Esophagus squamous epithelium (tissue), 5 donors: Measurements from ENCODE around the gene AK9. TPM values are rescaled to one million over a fixed set of nuclear protein-coding genes. Genes with fewer than 3 reads are reported as not detected.

ENCODE experiments used
- DNase-seq: peaks from one replicate; lab custom pipeline; 2025; lab: John Stamatoyannopoulos, UW
- H3K27ac ChIP-seq, 4 donors: fragments of 200-600 bp; sonication (generic); one replicate each; pipeline ENCODE4 v1.5.1; 2016 to 2019; ENCODE audit warnings: mild to moderate bottlenecking in 1 of 4
- H3K27me3 ChIP-seq, 4 donors: fragments of 200-600 bp; sonication (generic); 1 replicate in 3 of 4; 2 replicates in 1 of 4; pipeline versions ENCODE4 v1.5.1 to v1.6.0; 2017 to 2021; ENCODE audit warnings: antibody characterized with exemption in 1 of 4
- H3K36me3 ChIP-seq, 3 donors: fragments of 200-600 bp; sonication (generic); one replicate each; pipeline ENCODE4 v1.5.1; 2016 to 2019
- H3K4me1 ChIP-seq, 3 donors: fragments of 200-600 bp; sonication (generic); one replicate each; pipeline ENCODE4 v1.5.1; 2017 to 2019
- H3K4me3 ChIP-seq, 4 donors: fragments of 200-600 bp; sonication (generic); 1 replicate in 3 of 4; 2 replicates in 1 of 4; pipeline ENCODE4 v1.5.1; 2016 to 2019; ENCODE audit warnings: mild to moderate bottlenecking in 2 of 4, moderate library complexity in 1 of 4
- H3K9me3 ChIP-seq, 3 donors: fragments of 200-600 bp; sonication (generic); one replicate each; pipeline ENCODE4 v1.5.1; 2016 to 2019
- CTCF ChIP-seq, 6 experiments: fragments of 450-650 bp in 4 of 6; fragments of 200-600 bp in 2 of 6; sonication (generic) in 2 of 6; IDR thresholded peaks; one replicate each; pipeline ENCODE4 v1.5.1; 2016 to 2019; ENCODE audit warnings: antibody characterized with exemption in 6 of 6, mild to moderate bottlenecking in 4 of 6, moderate library complexity in 4 of 6
- POLR2A ChIP-seq, 4 donors: fragments of 450-650 bp; IDR thresholded peaks; one replicate each; pipeline ENCODE4 v1.6.1; 2017; ENCODE audit warnings: antibody characterized with exemption in 4 of 4, mild to moderate bottlenecking in 4 of 4, moderate library complexity in 3 of 4
- WGBS, 2 donors: methylation state at CpG; one replicate each; pipeline ENCODE4 v1.1.5; 2018; 5-methylcytosine and 5-hydroxymethylcytosine counted together
- intact Hi-C: fragments of 100-400 bp; cut with DNase I; formaldehyde crosslinking; loops from one replicate; pipeline ENCODE4 v1.15.0; 2022
- total RNA-seq, 4 donors: library from RNA; depleted of rRNA; stranded (reverse); fragments of >200 nt; gene quantifications; one replicate each; pipeline ENCODE4 v1.1.0, GENCODE V29; 2016
- donor health status: DM: yes; HTN: yes; CAD: no.

AK9 gene
- total RNA-seq, 4 donors from 2014 or later, result 2.8 to 9.0 (median 3.2) TPM

- no peak for TF ChIP-seq POLR2A (IDR thresholded peaks at IDR 0.05)
- TF ChIP-seq CTCF (IDR thresholded peaks at IDR 0.05), result no peak
- intact Hi-C loops, result no loop called here
- Histone ChIP-seq H3K27ac (no peak overlapping the region), H3K4me3 (peak overlapping the region in 1 of 4 donors; percentile 84), H3K9me3 (no peaks in the 10 kb centered on the region), H3K36me3 (peaks cover 6 to 42% (median 9%) of the 10 kb centered on the region in 3 donors), H3K4me1 (peaks cover 30 to 89% (median 54%) of the 10 kb centered on the region in 3 donors), H3K27me3 (no peaks in the 10 kb centered on the region)
- no peak for DNase-seq
- WGBS, 2 donors, result 87 to 94% methylated on average over 7 of the region's 7 CpGs
Observed at GRCh38 chr6:109480993-109481480, 210.0 kb downstream of the AK9 start.

GRCh38 chr6:109478841-109479624 lies 212.0 kb downstream of the AK9 start:
- TF ChIP-seq POLR2A (IDR thresholded peaks at IDR 0.05), result no peak
- no peak for TF ChIP-seq CTCF (IDR thresholded peaks at IDR 0.05)
- WGBS, 2 donors, result 70 to 77% methylated on average over 5 of the region's 5 CpGs
- H3K4me3 ChIP-seq, result peak overlapping the region in 1 of 4 donors; percentile 21

GRCh38 chr6:109478222-109478805 lies 212.7 kb downstream of the AK9 start:
- DNase-seq, result no peak
- TF ChIP-seq CTCF (IDR thresholded peaks at IDR 0.05) (no peak), POLR2A (IDR thresholded peaks at IDR 0.05) (no peak)
- peaks cover 15 to 69% (median 21%) of the 10 kb centered on the region in 3 donors for H3K36me3 ChIP-seq
- intact Hi-C loops, result no loop called here
- peaks cover 30 to 64% (median 54%) of the 10 kb centered on the region in 3 donors for H3K4me1 ChIP-seq
- 81 to 84% methylated on average over 9 of the region's 9 CpGs for WGBS, 2 donors
- no peak overlapping the region for H3K27ac ChIP-seq
- no peaks in the 10 kb centered on the region for H3K9me3 ChIP-seq
- no peaks in the 10 kb centered on the region for H3K27me3 ChIP-seq
- H3K4me3 ChIP-seq, result no peak overlapping the region

More at GRCh38 chr6:109478841-109479624, 212.0 kb downstream of the AK9 start:
- H3K9me3 ChIP-seq, result no peaks in the 10 kb centered on the region
- H3K27ac ChIP-seq, result no peak overlapping the region
- no peaks in the 10 kb centered on the region for H3K27me3 ChIP-seq
- intact Hi-C loops, result no loop called here
- peaks cover 15 to 62% (median 21%) of the 10 kb centered on the region in 3 donors for H3K36me3 ChIP-seq
- no peak for DNase-seq
- H3K4me1 ChIP-seq, result peaks cover 30 to 69% (median 54%) of the 10 kb centered on the region in 3 donors

GRCh38 chr6:109477725-109478124 lies 213.3 kb downstream of the AK9 start:
- Histone ChIP-seq H3K36me3 (peaks cover 15 to 75% (median 21%) of the 10 kb centered on the region in 3 donors), H3K4me3 (no peak overlapping the region), H3K27ac (no peak overlapping the region), H3K27me3 (no peaks in the 10 kb centered on the region), H3K9me3 (no peaks in the 10 kb centered on the region), H3K4me1 (peaks cover 30 to 63% (median 54%) of the 10 kb centered on the region in 3 donors)
- DNase-seq, result no peak
- TF ChIP-seq POLR2A (IDR thresholded peaks at IDR 0.05) (no peak), CTCF (IDR thresholded peaks at IDR 0.05) (no peak)
- intact Hi-C loops, result no loop called here
- 80 to 90% methylated on average over 1 to 2 of the region's 2 CpGs for WGBS, 2 donors

- intact Hi-C loops, result no loop called here
- Histone ChIP-seq H3K27me3 (no peaks in the 10 kb centered on the region), H3K27ac (no peak overlapping the region), H3K4me1 (peaks cover 28 to 58% (median 53%) of the 10 kb centered on the region in 3 donors), H3K4me3 (no peak overlapping the region), H3K9me3 (no peaks in the 10 kb centered on the region), H3K36me3 (peaks cover 15 to 80% (median 26%) of the 10 kb centered on the region in 3 donors)
- no peak for TF ChIP-seq POLR2A (IDR thresholded peaks at IDR 0.05)
- no peak for TF ChIP-seq CTCF (IDR thresholded peaks at IDR 0.05)
- 100% methylated on average over 2 of the region's 2 CpGs for WGBS, 2 donors
- DNase-seq, result no peak
Observed at GRCh38 chr6:109477184-109477583, 213.8 kb downstream of the AK9 start.
